Measurements from ENCODE around the gene VAMP5. TPM values are rescaled to one million over a fixed set of nuclear protein-coding genes. Genes with fewer than 3 reads are reported as not detected.

The VAMP5 gene
- total and polyA plus RNA-seq, 2 donors (not counting 3 experiments of a cell fraction or from before 2014, with no cell fraction given) = 186 to 624 TPM

- no peak for FAIRE-seq
- CTCF ChIA-PET = interaction anchor here (0.6 to 1.9 kb wide), 10 partner anchors 7 to 240 kb away, joined by 3 to 7 read pairs (median 4); partner anchors contain the start of genes C2orf68, ELMOD3, RETSAT and VAMP8
- BruUV-seq (replicated peaks) = TSS peak; percentile 87
Observed at GRCh38 chr2:85594715-85595300, 10.6 kb downstream of the VAMP5 start.

More at GRCh38 chr2:85594715-85595300, 10.6 kb downstream of the VAMP5 start:
- Histone ChIP-seq H3K9ac (replicated peaks; ENCODE audit: extremely low read depth, insufficient read depth, low read length) (peak overlapping the region; percentile 77), H2AFZ (ENCODE audit: low read depth, low read length) (peak overlapping the region; percentile 30), H3K27ac (ENCODE audit: insufficient read depth, low read depth, low read length) (peak overlapping the region; percentile 67), H3K4me1 (ENCODE audit: control insufficient read depth, extremely low read depth, insufficient read depth, low read length) (peaks cover 30% of the 10 kb centered on the region), H3K9me3 (replicated peaks; ENCODE audit: control insufficient read depth, insufficient read depth, low read length) (no peaks in the 10 kb centered on the region), H3K9me1 (replicated peaks; ENCODE audit: control insufficient read depth, extremely low read depth, insufficient read depth, low read length) (no peaks in the 10 kb centered on the region), H4K20me1 (replicated peaks; ENCODE audit: control insufficient read depth, extremely low read depth, insufficient read depth, low read length) (no peaks in the 10 kb centered on the region), H3K27me3 (ENCODE audit: control insufficient read depth in 2 of 2, insufficient read depth in 2 of 2, low read length in 2 of 2) (no peaks in the 10 kb centered on the region), H3K4me3 (replicated peaks in 1 of 3; ENCODE audit: insufficient read depth in 1 of 3, low read depth in 1 of 3, low read length in 3 of 3) (peak overlapping the region; percentile 18 to 62 (median 42)), H3K79me2 (ENCODE audit: control insufficient read depth, insufficient read depth, low read length) (peaks cover 28% of the 10 kb centered on the region), H3K36me3 (ENCODE audit: control insufficient read depth in 2 of 2, extremely low read depth in 1 of 2, insufficient read depth in 2 of 2, low read length in 2 of 2) (peaks cover 0 to 35% of the 10 kb centered on the region in 2 experiments), H3K4me2 (ENCODE audit: insufficient read depth, low read length) (peak overlapping the region; percentile 70)
- no peak for DNase-seq (ENCODE audit: low read depth, low spot score)
- intact Hi-C loops (cut with micrococcal nuclease) (loop anchor here (1.0 kb wide), 2 partner anchors 10 to 42 kb away; no protein-coding TSS in a partner anchor), dilution Hi-C loops (cut with MboI; ENCODE audit: extremely low pct_ligation_motif_present, low sequenced_read_pairs) (no loop called here)
- POLR2A ChIA-PET = interaction anchor here (0.6 to 1.8 kb wide), 4 partner anchors 7 to 83 kb away, joined by 3 to 8 read pairs (median 4); partner anchors contain the start of gene MAT2A
- TF ChIP-seq POLR2A (IDR thresholded peaks at IDR 0.05; ENCODE audit: low read depth, low read length) (no peak), MAX (IDR thresholded peaks at IDR 0.05; ENCODE audit: insufficient read depth, insufficient read length) (no peak), EZH2 (IDR thresholded peaks at IDR 0.05; ENCODE audit: borderline replicate concordance, low read depth, low read length, severe bottlenecking) (no peak), GATA2 (IDR thresholded peaks at IDR 0.05; ENCODE audit: insufficient read depth, insufficient read length, low read depth, low read length) (no peak), MYC (IDR thresholded peaks at IDR 0.05; ENCODE audit: low read depth, low read length) (no peak), FOS (IDR thresholded peaks at IDR 0.05; ENCODE audit: borderline replicate concordance, insufficient read depth, low read length) (no peak), JUN (IDR thresholded peaks at IDR 0.05; ENCODE audit: borderline replicate concordance, insufficient read depth, insufficient read length, low read depth) (no peak), POLR2AphosphoS5 (IDR thresholded peaks at IDR 0.05; ENCODE audit: insufficient read depth, low read depth, low read length) (no peak)
- TF ChIP-seq, protein P1, sequence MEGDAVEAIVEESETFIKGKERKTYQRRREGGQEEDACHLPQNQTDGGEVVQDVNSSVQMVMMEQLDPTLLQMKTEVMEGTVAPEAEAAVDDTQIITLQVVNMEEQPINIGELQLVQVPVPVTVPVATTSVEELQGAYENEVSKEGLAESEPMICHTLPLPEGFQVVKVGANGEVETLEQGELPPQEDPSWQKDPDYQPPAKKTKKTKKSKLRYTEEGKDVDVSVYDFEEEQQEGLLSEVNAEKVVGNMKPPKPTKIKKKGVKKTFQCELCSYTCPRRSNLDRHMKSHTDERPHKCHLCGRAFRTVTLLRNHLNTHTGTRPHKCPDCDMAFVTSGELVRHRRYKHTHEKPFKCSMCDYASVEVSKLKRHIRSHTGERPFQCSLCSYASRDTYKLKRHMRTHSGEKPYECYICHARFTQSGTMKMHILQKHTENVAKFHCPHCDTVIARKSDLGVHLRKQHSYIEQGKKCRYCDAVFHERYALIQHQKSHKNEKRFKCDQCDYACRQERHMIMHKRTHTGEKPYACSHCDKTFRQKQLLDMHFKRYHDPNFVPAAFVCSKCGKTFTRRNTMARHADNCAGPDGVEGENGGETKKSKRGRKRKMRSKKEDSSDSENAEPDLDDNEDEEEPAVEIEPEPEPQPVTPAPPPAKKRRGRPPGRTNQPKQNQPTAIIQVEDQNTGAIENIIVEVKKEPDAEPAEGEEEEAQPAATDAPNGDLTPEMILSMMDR (IDR thresholded peaks at IDR 0.05; ENCODE audit: extremely low read depth in 1 of 2, insufficient read depth in 1 of 2, low read depth in 1 of 2, low read length in 2 of 2) = no peak
